GM12878 (cell line): ENCODE measurements around the gene CARD14. TPM values are rescaled to one million over a fixed set of nuclear protein-coding genes. Genes with fewer than 3 reads are reported as not detected.

Experiments used
- ATAC-seq: fragments of 200-7000 bp; cut with Tn5 transposase; 3 replicates; pipeline ENCODE4 v1.9.1; 2020; ENCODE audit warnings: mild to moderate bottlenecking, moderate library complexity
- BruUV-seq: library from RNA; stranded (reverse); fragments of 400-500 nt; replicated peaks from 2 replicates; lab custom pipeline; 2021; lab: Mats Ljungman, UMichigan
- CTCF ChIA-PET: fragments of 300-600 bp; sonication (Branson Sonifier 250); formaldehyde crosslinking; extraction: SDS; loops from one replicate; lab custom pipeline; 2021; ENCODE audit warnings: inconsistent platforms; lab: Yijun Ruan, JAX
- POLR2A ChIA-PET: fragments of 350-600 bp; formaldehyde crosslinking; extraction: SDS; loops from one replicate; lab custom pipeline; 2021; ENCODE audit warnings: inconsistent platforms; lab: Charles Lee
- RAD21 ChIA-PET: fragments of 300-600 bp; sonication (Branson Sonifier 250); formaldehyde crosslinking; loops from one replicate; lab custom pipeline; 2023; ENCODE audit warnings: antibody characterized with exemption; ENCODE audit not compliant: unreplicated experiment; lab: Charles Lee
- SMC1A ChIA-PET: fragments of 300-600 bp; sonication (Branson Sonifier 250); formaldehyde crosslinking; loops from one replicate; lab custom pipeline; 2023; ENCODE audit not compliant: unreplicated experiment, uncharacterized antibody; lab: Charles Lee
- DNase-seq: peaks from one replicate; pipeline ENCODE4 v3.0.0-alpha.2; 2011; ENCODE audit warnings: low read depth, low spot score
- FAIRE-seq: peaks from 3 replicates; lab custom pipeline; 2011; peaks lifted over from hg19 to GRCh38; lab: Jason Lieb, UNC
- H2AFZ ChIP-seq: 2 replicates; pipeline ENCODE4 v1.6.0; 2011; ENCODE audit warnings: low read depth, low read length, control low read depth; ENCODE audit not compliant: control insufficient read depth
- H3K27ac ChIP-seq: 2 replicates; pipeline ENCODE4 v1.5.1; 2011; ENCODE audit warnings: control low read depth; ENCODE audit not compliant: control insufficient read depth, insufficient read depth
- H3K27me3 ChIP-seq, 2 experiments: replicated peaks in 1 of 2; 2 replicates each; pipeline versions ENCODE4 v1.6.0 to v1.6.1; 2011; ENCODE audit warnings: low read length in 1 of 2; ENCODE audit not compliant: control insufficient read depth in 2 of 2, insufficient read depth in 2 of 2
- H3K36me3 ChIP-seq, 2 experiments: 2 replicates each; pipeline ENCODE4 v1.5.1; 2011; ENCODE audit warnings: low read length in 1 of 2; ENCODE audit not compliant: control insufficient read depth in 2 of 2, insufficient read depth in 2 of 2
- H3K4me1 ChIP-seq: 2 replicates; pipeline ENCODE4 v1.6.1; 2011; ENCODE audit warnings: mild to moderate bottlenecking, low read length, moderate library complexity, mixed read lengths; ENCODE audit not compliant: control insufficient read depth, insufficient read depth
- H3K4me2 ChIP-seq: 2 replicates; pipeline ENCODE4 v1.6.0; 2011; ENCODE audit warnings: control low read depth; ENCODE audit not compliant: control insufficient read depth, insufficient read depth
- H3K4me3 ChIP-seq: fragments of 200-600 bp; sonication (generic); 2 replicates; pipeline ENCODE4 v1.5.1; 2016
- H3K79me2 ChIP-seq: 2 replicates; pipeline ENCODE4 v1.6.0; 2011; ENCODE audit warnings: low read length; ENCODE audit not compliant: control insufficient read depth, insufficient read depth
- H3K9ac ChIP-seq: 2 replicates; pipeline ENCODE4 v1.8.0; 2011; ENCODE audit warnings: low read length, control low read depth, mixed read lengths; ENCODE audit not compliant: control insufficient read depth, insufficient read depth
- H3K9me3 ChIP-seq: replicated peaks from 3 replicates; pipeline ENCODE4 v1.5.1; 2011; ENCODE audit warnings: mild to moderate bottlenecking, low read length; ENCODE audit not compliant: control insufficient read depth, insufficient read depth
- H4K20me1 ChIP-seq: 2 replicates; pipeline ENCODE4 v1.6.0; 2011; ENCODE audit not compliant: control insufficient read depth, insufficient read depth
- ASH2L ChIP-seq: fragments of 300-600, 200-600 bp; sonication (generic); IDR thresholded peaks from 2 replicates; pipeline ENCODE4 v1.6.1; 2017; ENCODE audit warnings: low read depth, mild to moderate bottlenecking, borderline replicate concordance
- CTCF ChIP-seq, 3 experiments: IDR thresholded peaks in 2 of 3; conservative IDR thresholded peaks in 1 of 3; 2 replicates each; pipeline ENCODE4 v1.5.1; 2011; ENCODE audit warnings: low read depth in 3 of 3, low read length in 3 of 3, mild to moderate bottlenecking in 3 of 3, control low read depth in 2 of 3, moderate library complexity in 2 of 3, inconsistent platforms in 1 of 3, mixed read lengths in 1 of 3; ENCODE audit not compliant: control insufficient read depth in 2 of 3, insufficient read depth in 1 of 3; ENCODE audit errors: extremely low read depth in 1 of 3
- E4F1 ChIP-seq: fragments of 450-650 bp; IDR thresholded peaks from 2 replicates; pipeline ENCODE4 v1.6.1; 2018; ENCODE audit warnings: borderline replicate concordance, mild to moderate bottlenecking; ENCODE audit not compliant: partially characterized antibody
- EGR1 ChIP-seq, 2 experiments: IDR thresholded peaks; 1 replicate in 1 of 2; 2 replicates in 1 of 2; pipeline ENCODE4 v1.6.1; 2011 to 2012; ENCODE audit warnings: low read depth in 2 of 2, low read length in 2 of 2, borderline replicate concordance in 1 of 2, mild to moderate bottlenecking in 1 of 2, moderate library complexity in 1 of 2
- EP300 ChIP-seq, 2 experiments: fragments of 150-350 bp in 1 of 2; IDR thresholded peaks; 2 replicates each; pipeline ENCODE4 v1.6.1; 2011 to 2012; ENCODE audit warnings: low read depth in 2 of 2, low read length in 2 of 2, borderline replicate concordance in 1 of 2, improper control_type of control experiment in 1 of 2, inconsistent platforms in 1 of 2; ENCODE audit not compliant: control insufficient read depth in 1 of 2
- HDAC2 ChIP-seq: fragments of 200-600 bp; sonication (generic); IDR thresholded peaks from 2 replicates; pipeline ENCODE4 v1.6.1; 2017
- HDGF ChIP-seq: fragments of 450-650 bp; IDR thresholded peaks from 2 replicates; pipeline ENCODE4 v1.6.1; 2016; ENCODE audit warnings: antibody characterized with exemption
- KDM1A ChIP-seq: fragments of 200-600 bp; sonication (generic); IDR thresholded peaks from 2 replicates; pipeline ENCODE4 v1.6.1; 2016; ENCODE audit warnings: borderline replicate concordance
- MEF2A ChIP-seq: IDR thresholded peaks from 2 replicates; pipeline ENCODE4 v1.6.1; 2011; ENCODE audit warnings: low read depth, mild to moderate bottlenecking, low read length, moderate library complexity; ENCODE audit not compliant: insufficient read depth
- MTA2 ChIP-seq: fragments of 450-650 bp; IDR thresholded peaks from 2 replicates; pipeline ENCODE4 v1.6.1; 2016; ENCODE audit warnings: low read depth, mild to moderate bottlenecking, moderate library complexity
- MXI1 ChIP-seq: fragments of 150-350 bp; IDR thresholded peaks from 2 replicates; pipeline ENCODE4 v1.6.1; 2011; ENCODE audit warnings: low read depth, mild to moderate bottlenecking, inconsistent platforms, low read length, improper control_type of control experiment
- NFXL1 ChIP-seq: fragments of 450-650 bp; IDR thresholded peaks from 2 replicates; pipeline ENCODE4 v1.6.1; 2017; ENCODE audit warnings: antibody characterized with exemption, mild to moderate bottlenecking, borderline replicate concordance
- POLR2A ChIP-seq: IDR thresholded peaks from 2 replicates; pipeline ENCODE4 v1.6.1; 2011; ENCODE audit warnings: low read depth, mild to moderate bottlenecking, low read length
- POU2F2 ChIP-seq: IDR thresholded peaks from 3 replicates; pipeline ENCODE4 v1.6.1; 2011; ENCODE audit warnings: low read depth, mild to moderate bottlenecking, low read length, borderline replicate concordance
- RELB ChIP-seq: fragments of 450-650 bp; IDR thresholded peaks from 2 replicates; pipeline ENCODE4 v1.6.1; 2017; ENCODE audit warnings: low read depth, mild to moderate bottlenecking, moderate library complexity
- SMAD5 ChIP-seq: IDR thresholded peaks from 2 replicates; pipeline ENCODE4 v1.6.1; 2016; ENCODE audit warnings: antibody characterized with exemption, low read depth
- TBL1XR1 ChIP-seq: IDR thresholded peaks from 2 replicates; pipeline ENCODE4 v1.6.1; 2012; ENCODE audit warnings: low read depth, low read length, improper control_type of control experiment
- YY1 ChIP-seq: IDR thresholded peaks from 2 replicates; pipeline ENCODE4 v1.6.1; 2011; ENCODE audit warnings: low read depth, mild to moderate bottlenecking, low read length
- WGBS: methylation state at CpG from one replicate; pipeline ENCODE4 v1.1.6; 2016; ENCODE audit warnings: low lambda C conversion rate; ENCODE audit not compliant: insufficient replicate concordance, insufficient coverage; ENCODE audit errors: missing lambda C conversion rate; 5-methylcytosine and 5-hydroxymethylcytosine counted together
- in situ Hi-C: fragments of 300-500 bp; cut with MboI; formaldehyde crosslinking; loops from 9 replicates; pipeline ENCODE4 v1.14.3; 2018; ENCODE audit warnings: mixed read lengths
- intact Hi-C: fragments of 100-400 bp; cut with micrococcal nuclease; formaldehyde crosslinking; loops from one replicate; pipeline ENCODE4 v1.14.2; 2022; ENCODE audit not compliant: unreplicated experiment
- polyA plus RNA-seq, 11 experiments: library from polyadenylated mRNA; depleted of rRNA in 4 of 11; unstranded in 6 of 11; stranded (reverse) in 5 of 11; fragments of >200 nt; fragmentation: Nextera tagmentation in 4 of 11; fragmentation: Illumina TruSeq in 1 of 11; extraction: Ambion mirVana in 4 of 11; extraction: Trizol in 1 of 11; gene quantifications; 1 replicate in 1 of 11; 2 replicates in 10 of 11; pipeline versions ENCODE4 v1.2.1 to v1.2.3, GENCODE V29; 2011 to 2016; ENCODE audit warnings: inconsistent platforms in 2 of 11, missing spikeins in 2 of 11, low read depth in 1 of 11
- total RNA-seq, 4 experiments: library from RNA; depleted of rRNA in 3 of 4; stranded (reverse); fragments of >200 nt in 3 of 4; fragmentation: Illumina TruSeq in 1 of 4; extraction: Trizol in 1 of 4; gene quantifications; 2 replicates each; pipeline versions ENCODE4 v1.2.1 to v1.2.3, GENCODE V29; 2013 to 2021

The CARD14 gene
- total and polyA plus RNA-seq, 10 of the 15 experiments (the other 5 are each of a cell fraction or from before 2014, with no cell fraction given), result 0.08 to 0.15 TPM; not detected in 8

GRCh38 chr17:80216473-80217456 is 46.9 kb downstream of the CARD14 start:
- SMC1A ChIA-PET, result no interaction called here
- RAD21 ChIA-PET, result no interaction called here
- POLR2A ChIA-PET, result no interaction called here
- Histone ChIP-seq H2AFZ (no peak overlapping the region), H3K79me2 (peaks cover 4% of the 10 kb centered on the region), H3K9me3 (no peaks in the 10 kb centered on the region), H4K20me1 (no peaks in the 10 kb centered on the region; the same call in 1 of the 2 replicates), H3K4me2 (no peak overlapping the region), H3K27ac (no peak overlapping the region), H3K4me1 (peaks cover 4% of the 10 kb centered on the region), H3K36me3 (peaks cover 0 to 5% of the 10 kb centered on the region in 2 experiments; a peak in 2 of 4 replicates), H3K4me3 (no peak overlapping the region), H3K9ac (no peak overlapping the region), H3K27me3 (no peaks in the 10 kb centered on the region)
- BruUV-seq, result no TSS peak
- FAIRE-seq (no peak), DNase-seq (no peak), ATAC-seq (no peak)
- in situ Hi-C loops (no loop called here), intact Hi-C loops (loop anchor here (5.0 kb wide), 1 partner anchor 36 kb away; no protein-coding TSS in a partner anchor)
- CTCF ChIA-PET, result no interaction called here
- WGBS, result 94% methylated on average over 32 of the region's 40 CpGs
- no peak for TF ChIP-seq SMAD5
- no peak for TF ChIP-seq HDAC2
- TF ChIP-seq POU2F2, result no peak
- TF ChIP-seq ASH2L, result no peak
- TF ChIP-seq EP300 (IDR thresholded peaks at IDR 0.05; ENCODE audit: borderline replicate concordance in 1 of 2, control insufficient read depth in 1 of 2, low read depth in 2 of 2, low read length in 2 of 2), result no peak
- TF ChIP-seq CTCF (IDR thresholded peaks at IDR 0.05 in 2 of 3, conservative IDR thresholded peaks at IDR 0.05 in 1 of 3; ENCODE audit: control insufficient read depth in 2 of 3, extremely low read depth in 1 of 3, insufficient read depth in 1 of 3, low read depth in 3 of 3, low read length in 3 of 3), result no peak
- no peak for TF ChIP-seq NFXL1
- no peak for TF ChIP-seq HDGF
- TF ChIP-seq MXI1, result no peak
- TF ChIP-seq KDM1A, result no peak
- TF ChIP-seq EGR1 (IDR thresholded peaks at IDR 0.05; ENCODE audit: borderline replicate concordance in 1 of 2, low read depth in 2 of 2, low read length in 2 of 2), result no peak
- no peak for TF ChIP-seq POLR2A
- no peak for TF ChIP-seq RELB
- no peak for TF ChIP-seq TBL1XR1
- no peak for TF ChIP-seq MEF2A
- no peak for TF ChIP-seq YY1
- no peak for TF ChIP-seq E4F1
- TF ChIP-seq MTA2, result no peak
